KMS-11 (cell line): ENCODE measurements around the gene SBNO1.

Experiments used
- H2AFZ ChIP-seq: fragments of 200-600 bp; sonication (generic); 2 replicates; pipeline ENCODE4 v1.6.1; 2016; ENCODE audit warnings: antibody characterized with exemption, mixed run types, low read depth
- H3K27ac ChIP-seq: fragments of 200-600 bp; sonication (generic); 2 replicates; pipeline ENCODE4 v1.6.1; 2016; ENCODE audit warnings: mild to moderate bottlenecking, mixed run types
- H3K27me3 ChIP-seq: fragments of 200-600 bp; sonication (generic); 2 replicates; pipeline ENCODE4 v1.6.1; 2017; ENCODE audit warnings: mild to moderate bottlenecking, low read depth, mixed run types, moderate library complexity; ENCODE audit not compliant: insufficient read depth
- H3K36me3 ChIP-seq: fragments of 200-600 bp; sonication (generic); 2 replicates; pipeline ENCODE4 v1.6.1; 2017; ENCODE audit warnings: mild to moderate bottlenecking, mixed run types; ENCODE audit not compliant: insufficient read depth
- H3K4me1 ChIP-seq: fragments of 200-600 bp; sonication (generic); 2 replicates; pipeline ENCODE4 v1.6.1; 2016; ENCODE audit warnings: mild to moderate bottlenecking, low read depth, mixed run types; ENCODE audit not compliant: poor library complexity, severe bottlenecking
- H3K4me2 ChIP-seq: fragments of 200-600 bp; sonication (generic); 2 replicates; pipeline ENCODE4 v1.7.0; 2016; ENCODE audit warnings: mild to moderate bottlenecking, mixed run types
- H3K4me3 ChIP-seq: fragments of 200-600 bp; sonication (generic); IDR thresholded peaks from 2 replicates; pipeline ENCODE4 v1.6.1; 2017; ENCODE audit warnings: low read depth, low read length, mixed read lengths; ENCODE audit not compliant: insufficient read depth
- H3K79me2 ChIP-seq: fragments of 200-600 bp; sonication (generic); 2 replicates; pipeline ENCODE4 v1.6.1; 2016; ENCODE audit warnings: low read depth, mixed run types; ENCODE audit not compliant: insufficient read depth
- H3K9ac ChIP-seq: fragments of 200-600 bp; sonication (generic); 2 replicates; pipeline ENCODE4 v1.6.1; 2016; ENCODE audit warnings: mild to moderate bottlenecking, mixed run types
- H4K20me1 ChIP-seq: fragments of 200-600 bp; sonication (generic); 2 replicates; pipeline ENCODE4 v1.6.1; 2016; ENCODE audit warnings: mild to moderate bottlenecking, mixed run types; ENCODE audit not compliant: insufficient read depth
- TF ChIP-seq, protein P1 (sequence below): fragments of 200-600 bp; sonication (generic); conservative IDR thresholded peaks from 2 replicates; pipeline ENCODE4 v1.6.1; 2017; ENCODE audit warnings: low read depth, mild to moderate bottlenecking, antibody characterized with exemption, low read length, moderate library complexity, mixed read lengths

SBNO1 gene

DNA sequence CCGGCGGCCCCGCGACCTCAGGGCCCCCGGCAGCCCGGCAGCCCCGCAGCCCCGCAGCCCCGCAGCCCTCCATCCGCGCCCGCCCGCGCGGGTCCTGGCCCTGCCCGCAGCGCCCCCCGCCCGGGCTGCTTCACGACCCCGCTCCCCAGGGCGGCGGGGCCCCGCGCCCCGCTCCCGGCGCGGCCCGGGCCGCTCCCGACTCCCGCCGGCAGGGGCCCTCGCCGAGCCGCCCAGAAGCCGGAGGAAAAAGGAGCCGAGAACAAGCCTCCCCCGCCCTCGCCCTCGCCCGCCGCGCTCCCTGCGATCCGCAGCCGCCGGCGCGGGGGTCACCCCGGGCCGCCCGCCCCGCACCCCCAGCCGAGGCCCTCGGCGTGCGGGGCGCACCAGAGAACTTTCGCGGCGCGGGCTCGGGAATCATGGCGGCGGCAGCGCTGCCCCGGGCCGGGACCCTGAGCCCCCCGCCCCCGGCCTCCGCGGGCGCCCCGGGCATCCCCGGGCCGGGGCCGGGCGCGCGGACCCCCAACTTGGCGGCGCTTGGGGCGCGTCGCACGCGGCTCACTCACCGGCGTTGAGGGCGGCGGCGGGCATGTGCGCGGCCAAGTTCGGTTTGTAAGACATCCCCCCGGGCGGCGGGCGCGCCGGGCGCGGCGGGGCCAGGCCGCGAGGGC, 93.5 kb downstream of the SBNO1 start:
- Histone ChIP-seq H2AFZ (no peak overlapping the region), H3K79me2 (no peaks in the 10 kb centered on the region), H3K27me3 (no peaks in the 10 kb centered on the region), H3K4me1 (no peaks in the 10 kb centered on the region), H3K27ac (no peak overlapping the region), H3K36me3 (no peaks in the 10 kb centered on the region), H3K4me2 (no peak overlapping the region), H3K4me3 (no peak overlapping the region), H3K9ac (no peak overlapping the region), H4K20me1 (no peaks in the 10 kb centered on the region)
- TF ChIP-seq, protein P1, sequence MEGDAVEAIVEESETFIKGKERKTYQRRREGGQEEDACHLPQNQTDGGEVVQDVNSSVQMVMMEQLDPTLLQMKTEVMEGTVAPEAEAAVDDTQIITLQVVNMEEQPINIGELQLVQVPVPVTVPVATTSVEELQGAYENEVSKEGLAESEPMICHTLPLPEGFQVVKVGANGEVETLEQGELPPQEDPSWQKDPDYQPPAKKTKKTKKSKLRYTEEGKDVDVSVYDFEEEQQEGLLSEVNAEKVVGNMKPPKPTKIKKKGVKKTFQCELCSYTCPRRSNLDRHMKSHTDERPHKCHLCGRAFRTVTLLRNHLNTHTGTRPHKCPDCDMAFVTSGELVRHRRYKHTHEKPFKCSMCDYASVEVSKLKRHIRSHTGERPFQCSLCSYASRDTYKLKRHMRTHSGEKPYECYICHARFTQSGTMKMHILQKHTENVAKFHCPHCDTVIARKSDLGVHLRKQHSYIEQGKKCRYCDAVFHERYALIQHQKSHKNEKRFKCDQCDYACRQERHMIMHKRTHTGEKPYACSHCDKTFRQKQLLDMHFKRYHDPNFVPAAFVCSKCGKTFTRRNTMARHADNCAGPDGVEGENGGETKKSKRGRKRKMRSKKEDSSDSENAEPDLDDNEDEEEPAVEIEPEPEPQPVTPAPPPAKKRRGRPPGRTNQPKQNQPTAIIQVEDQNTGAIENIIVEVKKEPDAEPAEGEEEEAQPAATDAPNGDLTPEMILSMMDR, result no peak

- no peak overlapping the region for H2AFZ ChIP-seq
- no peaks in the 10 kb centered on the region for H4K20me1 ChIP-seq
- TF ChIP-seq, protein P1, result no peak
- no peaks in the 10 kb centered on the region for H3K4me1 ChIP-seq
- H3K27me3 ChIP-seq, result no peaks in the 10 kb centered on the region
- H3K36me3 ChIP-seq, result no peaks in the 10 kb centered on the region
- H3K27ac ChIP-seq, result no peak overlapping the region
- H3K9ac ChIP-seq, result no peak overlapping the region
- H3K4me3 ChIP-seq, result no peak overlapping the region
- H3K79me2 ChIP-seq, result no peaks in the 10 kb centered on the region
- peak overlapping the region; percentile 39; the same call in 1 of the 2 replicates for H3K4me2 ChIP-seq
Observed at GRCh38 chr12:123270214-123271000, 94.2 kb downstream of the SBNO1 start.

GRCh38 chr12:123269896-123270213, 94.8 kb downstream of the SBNO1 start:
- Histone ChIP-seq H3K27ac (no peak overlapping the region), H3K9ac (no peak overlapping the region), H3K4me2 (no peak overlapping the region), H3K4me1 (no peaks in the 10 kb centered on the region), H2AFZ (no peak overlapping the region), H3K27me3 (no peaks in the 10 kb centered on the region), H4K20me1 (no peaks in the 10 kb centered on the region), H3K36me3 (no peaks in the 10 kb centered on the region), H3K4me3 (no peak overlapping the region), H3K79me2 (no peaks in the 10 kb centered on the region)
- TF ChIP-seq, protein P1, result no peak

- TF ChIP-seq, protein P1, result no peak
- no peak overlapping the region for H3K4me2 ChIP-seq
- H4K20me1 ChIP-seq, result no peaks in the 10 kb centered on the region
- no peak overlapping the region for H2AFZ ChIP-seq
- no peaks in the 10 kb centered on the region for H3K36me3 ChIP-seq
- H3K79me2 ChIP-seq, result no peaks in the 10 kb centered on the region
- H3K4me3 ChIP-seq, result no peak overlapping the region
- no peak overlapping the region for H3K9ac ChIP-seq
- H3K4me1 ChIP-seq, result no peaks in the 10 kb centered on the region
- no peak overlapping the region for H3K27ac ChIP-seq
- no peaks in the 10 kb centered on the region for H3K27me3 ChIP-seq
Observed at GRCh38 chr12:123269395-123269892, 95.2 kb downstream of the SBNO1 start.
